SIG-M5 treated with dmso at 0.1 percent for 504 hours (cell line): ENCODE results near the gene FLOT1.

Experiments
- DNase-seq: peaks from one replicate; lab custom pipeline; 2025; ENCODE audit not compliant: unreplicated experiment; lab: John Stamatoyannopoulos, UW

Gene FLOT1, protein sequence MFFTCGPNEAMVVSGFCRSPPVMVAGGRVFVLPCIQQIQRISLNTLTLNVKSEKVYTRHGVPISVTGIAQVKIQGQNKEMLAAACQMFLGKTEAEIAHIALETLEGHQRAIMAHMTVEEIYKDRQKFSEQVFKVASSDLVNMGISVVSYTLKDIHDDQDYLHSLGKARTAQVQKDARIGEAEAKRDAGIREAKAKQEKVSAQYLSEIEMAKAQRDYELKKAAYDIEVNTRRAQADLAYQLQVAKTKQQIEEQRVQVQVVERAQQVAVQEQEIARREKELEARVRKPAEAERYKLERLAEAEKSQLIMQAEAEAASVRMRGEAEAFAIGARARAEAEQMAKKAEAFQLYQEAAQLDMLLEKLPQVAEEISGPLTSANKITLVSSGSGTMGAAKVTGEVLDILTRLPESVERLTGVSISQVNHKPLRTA

DNA sequence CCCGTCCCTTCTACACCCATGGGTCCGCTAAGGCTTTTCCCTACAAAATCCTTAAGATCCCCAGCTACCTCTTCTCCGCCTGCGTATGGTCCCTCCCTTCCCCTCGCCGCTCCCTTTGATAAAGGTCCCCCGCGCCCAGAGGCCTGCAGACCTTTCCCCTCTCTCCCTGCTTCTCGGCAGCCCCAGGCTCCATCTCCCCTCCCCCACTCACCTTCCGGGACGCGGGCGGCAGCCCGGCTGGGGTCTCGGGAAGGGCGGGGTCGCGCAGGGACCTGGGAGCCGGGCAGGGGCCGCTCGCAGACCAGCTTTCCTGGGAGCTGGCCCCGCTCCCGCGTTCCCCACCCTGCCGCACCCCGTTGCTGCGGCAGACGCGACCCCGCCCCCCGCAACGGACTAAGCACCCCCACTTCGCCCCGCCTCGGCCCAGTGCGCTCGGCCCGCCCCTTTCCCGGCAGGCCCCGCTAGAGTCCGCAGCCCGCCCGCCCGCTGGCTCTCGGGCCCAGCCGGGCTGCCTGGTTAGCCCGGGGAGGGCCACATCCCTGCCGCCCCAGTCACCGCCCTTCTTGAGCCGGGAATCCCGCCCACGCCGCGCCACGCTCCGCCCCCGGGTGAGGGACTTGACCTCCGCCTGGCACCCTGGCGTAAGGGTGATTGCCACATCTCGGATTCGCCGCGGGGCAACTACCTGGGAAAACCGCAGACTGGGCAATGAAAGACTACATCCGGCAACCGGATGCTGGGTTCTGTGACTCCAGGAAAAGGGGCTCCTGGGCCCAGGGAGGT, at the start of gene FLOT1:
FLOT1 (minus strand) TSS at position 372 of the 783 bp plus-strand sequence. CDS start 498 bp downstream, outside the sequence.
- DNase-seq: peak; percentile 94

DNA sequence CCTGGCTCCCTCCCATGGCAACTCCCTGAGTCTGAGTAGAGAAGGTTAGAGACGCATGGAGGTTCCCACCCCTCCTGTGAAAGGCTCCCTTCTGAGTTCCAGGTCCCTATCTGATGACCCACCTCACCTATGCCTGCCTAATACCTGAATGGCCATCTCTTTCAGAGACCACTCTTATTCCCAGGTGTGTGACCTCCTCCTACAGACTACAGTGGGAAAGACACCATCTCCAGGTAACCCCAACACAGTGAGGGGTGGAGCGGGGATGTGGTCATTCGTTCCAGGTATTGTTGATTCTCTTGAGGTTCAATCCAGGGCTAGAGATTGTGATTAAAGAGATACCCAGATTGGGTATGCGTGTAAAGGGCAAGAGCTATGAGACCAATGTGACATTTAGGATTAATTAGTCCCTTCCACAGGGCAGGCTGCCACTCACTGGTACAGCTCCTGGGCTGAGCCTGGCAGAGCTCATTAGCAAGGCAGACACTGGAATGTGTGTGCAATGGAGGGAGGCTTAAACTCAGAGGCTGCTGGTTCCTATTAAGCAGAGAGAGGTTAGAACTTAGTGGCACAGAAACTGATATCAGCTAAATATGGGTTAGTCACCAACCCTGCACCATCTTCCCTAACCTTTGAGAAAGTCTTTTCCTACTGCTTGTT, 48.4 kb upstream of the FLOT1 start:
- DNase-seq: no peak

DNA sequence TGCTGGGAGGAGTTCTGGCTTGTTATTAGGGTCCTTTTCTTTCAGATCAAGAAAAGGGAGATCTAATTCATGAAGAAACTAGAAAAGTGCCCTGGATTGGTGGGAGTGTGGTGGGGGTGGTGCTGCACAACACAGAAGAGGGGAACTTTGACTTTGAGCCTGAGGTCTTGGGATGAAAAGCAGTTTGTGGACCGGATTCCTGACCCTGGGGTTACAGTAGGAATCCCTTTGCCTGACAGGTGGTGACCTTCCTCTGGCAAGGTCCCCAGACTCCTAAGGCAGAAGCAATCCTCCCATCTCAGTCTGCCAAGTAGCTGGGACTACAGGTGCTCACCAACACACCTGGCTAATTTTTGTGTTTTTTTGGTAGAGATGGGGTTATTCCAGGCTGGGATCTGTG, 47.1 kb upstream of the FLOT1 start:
- DNase-seq: no peak

DNA sequence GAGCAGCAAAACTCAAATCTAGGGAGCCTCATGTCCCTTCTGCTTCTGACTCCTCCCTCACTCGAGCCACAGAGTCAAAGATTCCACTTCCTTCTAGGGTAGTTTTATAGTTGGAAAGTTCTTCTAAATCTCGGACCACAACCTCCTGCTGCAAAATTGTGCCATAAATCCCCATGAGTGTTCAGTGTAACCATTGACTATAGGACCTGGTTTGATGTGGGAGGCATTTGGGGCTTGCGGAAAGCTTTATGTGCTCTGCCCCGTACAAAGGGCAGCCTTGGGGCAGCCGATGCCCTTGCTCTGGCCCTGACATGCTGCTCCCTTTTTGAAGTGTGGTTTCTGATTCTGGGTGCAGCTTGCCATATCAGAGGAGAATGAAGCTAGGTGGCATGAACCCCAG, 45.5 kb upstream of the FLOT1 start:
- DNase-seq: peak; percentile 71

DNA sequence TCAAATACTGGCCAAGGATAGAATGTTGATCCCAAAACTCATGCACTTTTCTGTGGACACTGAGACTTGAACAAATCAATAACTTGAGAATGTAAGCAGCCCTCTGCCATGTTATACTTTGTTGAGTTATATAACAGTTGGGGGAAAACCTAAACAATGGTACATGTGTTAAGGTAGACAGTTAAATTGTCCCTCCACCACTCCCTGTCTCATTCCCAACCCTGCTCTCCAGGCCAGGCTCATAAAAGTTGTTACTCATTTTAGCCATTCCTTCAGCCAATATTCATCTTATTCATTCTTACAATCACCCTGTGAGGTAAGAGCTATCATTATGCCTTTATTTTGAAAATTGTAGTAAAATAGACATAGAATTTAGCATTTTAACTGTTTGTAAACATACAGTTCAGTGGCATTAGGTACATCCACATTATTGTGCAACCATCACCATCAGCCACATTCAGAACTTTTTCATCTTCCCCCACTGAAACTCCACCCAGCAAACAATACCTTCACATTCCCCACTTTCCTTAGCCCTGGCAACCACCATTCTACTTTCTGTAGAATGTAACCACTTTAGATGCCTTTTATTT, 40.0 kb upstream of the FLOT1 start:
- no peak for DNase-seq

DNA sequence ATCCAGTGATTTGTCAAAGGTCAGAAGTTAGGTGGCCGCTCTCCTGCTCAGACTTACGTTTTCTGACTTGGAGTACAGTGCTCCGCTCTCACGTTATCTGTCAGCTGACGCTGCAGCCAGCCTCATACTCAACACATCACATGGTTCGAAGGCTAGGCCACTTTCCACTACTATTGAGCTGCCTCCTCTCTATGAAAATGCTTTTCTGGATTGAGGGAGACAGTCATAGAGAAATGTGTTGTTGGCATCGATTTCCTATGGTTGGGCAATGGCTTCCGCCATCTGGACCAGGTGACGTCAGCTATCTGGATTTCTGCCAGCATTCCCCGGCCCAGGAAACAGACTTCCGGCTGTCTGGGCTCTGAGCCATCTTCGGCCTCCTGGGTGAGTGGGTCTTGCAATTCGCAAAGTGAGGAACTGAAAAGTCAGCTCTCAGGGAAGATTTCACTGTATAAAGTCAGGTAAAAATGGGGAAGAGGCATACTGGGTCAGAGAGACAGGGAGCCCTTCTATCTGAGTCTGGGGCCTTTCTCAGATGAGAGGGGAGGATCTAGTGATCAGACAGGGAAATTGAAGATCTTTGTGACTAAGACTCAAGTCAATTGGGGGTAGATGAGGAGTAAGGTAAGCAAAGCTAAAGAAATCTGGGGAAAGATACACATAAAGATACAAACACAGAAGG, 39.4 kb upstream of the FLOT1 start:
- DNase-seq: peak; percentile 85

DNA sequence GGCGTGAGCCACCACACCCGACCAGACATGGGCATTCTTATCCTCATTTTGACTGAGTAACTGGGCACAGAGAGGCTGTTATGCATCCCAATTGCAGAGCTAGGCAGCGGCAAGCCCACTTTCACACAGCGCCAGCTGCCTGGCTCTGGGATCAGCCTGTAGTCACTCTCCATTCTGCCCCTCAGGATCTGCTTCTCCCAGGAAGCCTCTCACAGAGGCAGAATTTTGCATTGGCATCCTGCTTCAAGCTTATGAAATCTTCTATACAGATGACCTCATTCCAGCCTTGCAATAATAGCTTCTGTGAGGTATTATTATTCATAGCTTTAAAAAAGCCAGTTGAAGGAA, 38.9 kb upstream of the FLOT1 start:
- no peak for DNase-seq

DNA sequence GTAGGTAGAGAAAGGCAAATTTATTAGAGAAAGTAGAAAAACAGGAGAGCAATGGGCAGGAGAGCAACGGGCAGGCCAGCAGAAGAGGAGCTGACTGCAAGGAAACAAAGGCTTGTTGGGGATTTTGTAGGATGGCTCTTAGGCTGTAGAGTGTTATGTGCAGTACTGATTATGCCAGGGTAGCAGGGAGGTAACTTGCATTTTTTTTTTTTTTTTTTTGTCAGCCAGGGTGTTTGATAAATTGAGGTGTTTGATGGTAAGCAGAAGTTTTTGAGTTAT, 38.1 kb upstream of the FLOT1 start:
- no peak for DNase-seq

DNA sequence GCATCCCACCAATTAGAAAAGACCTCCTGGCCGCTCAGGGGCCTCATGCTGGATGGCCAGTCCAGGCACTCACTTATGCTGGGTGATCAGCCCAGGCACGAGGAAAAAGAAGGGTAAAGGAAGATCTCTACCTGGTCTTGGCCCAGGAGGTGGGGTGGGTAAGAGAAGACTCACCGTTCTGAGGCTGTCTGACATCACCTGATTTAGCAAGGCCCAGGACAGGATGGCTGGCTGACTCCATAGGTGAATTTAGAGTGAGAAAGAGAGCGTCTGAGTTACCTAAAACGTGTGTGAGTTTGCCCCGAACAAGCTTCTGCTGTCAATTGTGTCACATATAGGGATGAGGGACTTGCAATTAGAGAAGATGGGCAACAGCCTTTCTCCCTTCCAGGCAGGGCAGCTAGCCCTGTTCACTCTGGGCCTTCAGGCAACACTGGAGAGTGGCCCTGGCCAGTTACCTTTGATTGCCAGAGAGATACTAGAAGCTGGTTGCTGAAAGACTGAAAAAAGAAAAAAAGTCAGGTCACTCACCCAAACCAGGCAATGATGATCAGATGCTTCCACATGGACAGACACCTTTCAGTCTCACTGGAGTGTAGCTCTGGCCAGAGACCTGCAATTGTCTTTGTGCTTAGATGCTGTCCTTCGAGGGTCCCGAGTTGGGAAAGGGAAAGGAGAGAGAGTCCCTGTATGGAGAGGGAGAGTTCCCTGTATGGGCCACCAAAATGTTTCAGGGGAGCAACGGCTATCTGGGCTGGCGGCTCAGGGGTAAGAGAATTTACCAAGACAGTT, 37.6 kb upstream of the FLOT1 start:
- DNase-seq: no peak

DNA sequence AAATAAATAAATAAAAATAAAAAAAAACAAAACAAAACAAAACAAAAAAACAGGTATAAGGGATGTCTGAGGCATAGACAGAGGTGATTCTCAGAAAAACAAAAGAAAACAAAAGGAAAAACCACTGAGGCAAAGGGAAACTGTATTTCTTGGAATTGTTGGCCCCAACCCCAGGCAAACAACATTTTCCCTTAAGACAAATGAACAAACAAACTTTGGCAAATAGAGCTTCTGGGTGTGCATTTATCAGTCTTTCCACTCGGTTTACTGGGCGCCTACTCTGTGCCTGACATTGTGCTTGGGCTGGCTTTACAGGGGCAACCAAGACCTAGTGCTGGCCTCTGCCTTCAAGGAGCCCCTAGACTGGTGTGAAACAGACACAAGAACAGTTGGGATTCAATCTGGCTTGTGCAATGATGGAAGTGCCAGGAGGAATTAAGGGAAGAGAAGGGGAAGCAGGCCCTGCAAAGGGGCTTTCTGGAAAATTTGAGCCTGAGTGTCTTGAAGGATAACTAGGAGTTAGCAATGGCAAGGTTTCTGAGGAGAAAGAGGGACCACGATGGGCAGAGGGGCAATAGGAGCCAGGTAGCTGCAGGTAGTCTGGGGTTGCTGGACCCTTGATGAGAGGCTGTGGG, 35.6 kb upstream of the FLOT1 start:
- no peak for DNase-seq

DNA sequence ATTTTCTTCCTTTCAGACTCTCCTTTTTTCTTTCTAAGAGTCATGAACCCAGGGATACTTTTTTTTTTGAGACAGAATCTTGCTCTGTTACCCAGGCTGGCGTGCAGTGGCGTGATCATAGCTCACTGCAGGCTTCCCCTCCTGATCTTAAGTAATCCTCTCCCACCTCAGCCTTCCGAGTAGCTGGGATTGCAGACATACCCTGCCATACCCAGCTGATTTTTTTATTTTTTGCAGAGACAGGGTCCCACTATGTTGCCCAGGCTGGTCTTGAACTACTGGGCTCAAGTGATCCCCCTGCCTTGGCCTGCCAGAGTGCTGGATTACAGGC, 34.6 kb upstream of the FLOT1 start:
- no peak for DNase-seq

DNA sequence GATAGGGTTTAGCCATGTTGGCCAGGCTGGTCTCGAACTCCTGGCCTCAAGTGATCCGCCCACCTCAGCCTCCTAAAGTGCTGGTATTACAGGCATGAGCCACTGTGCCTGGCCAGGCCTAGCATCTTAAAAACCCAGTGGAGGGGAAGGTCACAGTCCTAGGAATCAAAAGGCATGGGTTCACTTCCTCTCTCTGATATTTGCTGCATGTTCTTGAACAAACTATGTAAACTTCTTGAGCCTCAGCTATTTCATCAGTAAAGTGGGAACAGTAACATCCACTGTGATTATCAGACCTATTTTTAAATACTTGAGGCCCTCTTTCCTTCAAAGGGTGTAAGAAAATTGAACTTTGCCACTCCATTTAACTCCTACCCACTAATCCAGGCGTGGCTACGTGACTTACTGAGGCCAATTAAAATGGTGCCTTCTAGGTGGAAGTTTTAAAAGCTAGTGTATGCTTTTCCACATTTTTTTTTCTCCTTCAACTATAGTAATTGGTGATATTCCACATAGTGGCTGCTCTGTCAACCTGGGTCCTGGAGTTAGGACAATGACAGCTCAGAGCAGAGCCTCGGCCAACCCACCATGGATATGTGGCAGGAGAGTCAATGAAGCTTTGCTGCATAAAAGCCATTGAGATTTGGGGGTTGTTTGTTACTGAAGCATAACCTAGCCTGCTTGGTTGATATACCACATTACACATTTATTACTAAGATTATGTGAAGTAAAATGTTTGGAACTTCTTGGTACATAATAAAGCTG, 34.1 kb upstream of the FLOT1 start:
- DNase-seq: no peak

DNA sequence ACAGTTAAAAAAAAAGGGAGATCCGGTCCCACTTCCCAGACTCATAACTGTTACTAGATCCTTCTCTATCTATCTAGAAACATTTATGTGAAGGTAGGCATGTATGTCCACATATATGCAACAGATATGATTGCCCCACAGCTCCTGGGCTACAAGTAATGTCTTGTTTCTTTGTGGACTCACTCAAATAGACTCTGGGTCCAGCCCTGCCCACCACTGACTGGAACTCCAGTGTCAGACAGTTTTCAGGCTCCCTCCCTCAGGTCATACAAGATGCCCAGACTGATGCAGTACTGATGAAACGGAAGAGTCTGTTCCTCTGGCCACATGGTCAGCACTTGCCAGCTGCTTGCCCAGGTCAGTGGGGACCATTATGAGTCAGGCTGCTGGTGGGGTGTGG, 32.6 kb upstream of the FLOT1 start:
- DNase-seq: no peak

DNA sequence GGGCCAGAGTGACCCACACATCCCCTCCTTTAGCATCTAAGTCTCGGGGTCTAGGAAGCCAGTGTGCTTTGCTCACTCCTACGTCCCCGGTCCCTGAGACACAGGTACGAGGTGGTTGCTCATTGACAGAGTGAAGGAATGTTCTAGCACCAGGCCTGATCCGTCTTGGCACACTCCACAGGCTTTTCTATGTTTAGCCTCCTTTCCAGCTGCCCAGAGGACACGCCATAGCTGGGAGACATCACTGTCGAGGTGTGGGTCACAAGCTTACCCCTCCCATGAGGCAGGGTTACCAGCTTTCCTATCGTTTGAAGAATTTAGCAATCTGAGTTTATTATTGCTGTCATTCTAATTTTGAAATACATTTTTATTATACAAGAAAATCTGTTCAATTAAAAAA, 32.2 kb upstream of the FLOT1 start:
- DNase-seq: no peak

DNA sequence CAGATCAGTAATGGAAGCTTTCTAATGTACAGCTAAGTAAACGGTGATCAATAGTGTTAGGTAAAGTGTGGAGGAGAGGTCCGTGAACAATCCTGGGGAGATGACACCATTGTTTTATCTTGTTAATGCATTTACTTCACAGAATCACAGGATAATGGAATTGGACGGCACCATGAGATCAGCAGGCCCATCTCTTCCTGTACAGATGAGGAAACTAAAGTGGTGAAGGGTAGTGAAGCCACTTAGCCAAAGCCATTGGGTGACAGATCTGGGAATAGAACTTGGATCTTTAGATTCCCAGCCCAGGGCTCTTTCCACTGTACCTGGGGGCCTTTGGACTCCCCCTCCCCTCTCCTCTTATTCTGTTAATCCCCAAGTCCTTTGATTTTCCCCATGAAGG, 28.1 kb upstream of the FLOT1 start:
- no peak for DNase-seq

DNA sequence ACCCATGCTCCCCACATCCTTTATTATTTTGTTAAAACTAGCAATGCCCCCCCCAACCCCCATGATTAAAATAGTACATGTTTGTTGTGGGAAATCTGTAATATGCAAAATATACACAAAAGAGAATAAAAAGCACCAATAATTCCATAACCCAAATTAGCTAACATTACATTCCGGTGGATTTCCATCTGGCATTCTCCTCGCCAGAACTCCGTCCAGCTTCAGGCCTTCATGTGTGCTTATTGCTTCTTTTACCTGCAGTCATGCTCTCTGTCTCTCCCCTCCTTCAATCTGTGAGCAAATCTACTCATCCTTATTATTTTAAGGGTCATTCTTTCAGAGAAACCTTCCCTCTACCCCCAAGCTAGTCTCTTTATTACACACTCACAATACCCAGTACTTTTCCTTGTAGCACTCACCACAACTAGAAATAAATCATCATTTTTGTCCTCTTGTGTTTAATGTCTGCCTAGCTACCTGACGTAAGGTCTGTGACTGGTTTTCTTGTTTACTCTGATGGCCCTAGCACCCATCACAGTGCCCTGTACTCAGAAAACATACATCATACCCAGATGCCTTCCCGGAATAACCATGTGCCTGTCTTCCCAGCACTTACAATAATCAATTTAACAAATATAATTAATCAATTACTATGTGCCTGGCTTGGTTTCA, 27.5 kb upstream of the FLOT1 start:
- no peak for DNase-seq

DNA sequence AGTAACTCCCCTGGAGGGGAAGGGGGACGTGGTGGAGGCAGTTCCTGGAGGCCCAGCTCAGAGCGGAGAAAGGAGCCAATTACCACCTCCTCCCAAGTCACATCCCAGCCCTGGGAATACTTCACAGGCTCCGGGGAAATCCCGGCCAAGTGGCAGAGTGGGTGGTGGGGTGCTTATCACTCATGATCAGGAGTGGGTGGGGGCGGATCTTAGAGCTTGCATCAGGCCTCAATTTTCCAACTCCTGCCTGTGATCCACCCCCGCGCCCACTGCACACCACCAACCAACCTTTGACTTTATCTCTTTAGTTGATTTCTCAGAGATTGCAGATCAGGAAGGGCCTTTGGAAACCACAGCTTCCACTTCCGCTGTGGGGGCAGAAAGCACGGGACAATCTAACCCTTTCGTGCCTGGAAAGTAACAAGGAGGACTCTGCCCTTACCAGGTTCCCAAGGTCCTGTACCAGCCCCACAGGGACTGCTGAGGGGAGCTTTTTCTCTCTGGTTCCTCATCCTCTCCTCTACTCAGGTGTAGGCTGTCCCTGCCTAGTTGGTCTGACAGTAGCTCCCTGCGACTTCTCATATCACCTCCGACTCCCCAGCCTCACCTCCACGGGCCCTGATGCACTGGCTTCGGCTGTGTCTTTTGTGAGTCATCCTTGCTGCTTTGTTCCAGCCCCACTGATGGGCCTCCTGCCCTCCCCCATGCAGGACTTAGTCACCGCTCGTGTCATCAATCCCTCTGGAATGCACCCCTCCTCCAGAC, 26.8 kb upstream of the FLOT1 start:
- peak; percentile 50 for DNase-seq

DNA sequence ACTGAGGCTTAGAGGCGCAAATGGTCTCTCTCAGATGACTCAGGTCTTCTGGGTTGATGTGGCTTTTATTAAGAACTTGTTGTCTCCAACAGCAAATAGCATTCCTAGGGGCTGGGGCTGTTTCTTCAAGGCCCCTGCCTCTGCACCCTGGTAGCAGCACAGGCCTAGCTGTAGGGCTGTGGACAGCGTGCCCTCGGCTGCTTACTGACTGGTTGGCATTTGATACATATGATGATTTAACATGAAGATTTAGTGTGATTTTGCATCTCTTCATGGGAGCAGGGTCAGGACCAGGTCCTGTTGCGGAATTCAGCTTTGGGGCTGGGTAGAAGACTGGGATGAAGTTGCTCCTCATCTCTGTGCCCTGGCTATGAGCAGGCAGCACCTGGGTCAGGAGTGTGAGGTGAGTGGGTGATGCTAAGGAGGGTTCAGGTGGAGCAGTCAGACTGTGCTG, 26.2 kb upstream of the FLOT1 start:
- no peak for DNase-seq
